Measurements from ENCODE around the gene MYOZ1. TPM values are rescaled to one million over a fixed set of nuclear protein-coding genes. Genes with fewer than 3 reads are reported as not detected.
"Not testable (repeated sequence)": the region's sequence is repeated elsewhere in the genome, so short reads cannot be mapped to it uniquely, and the experiment has no call there.

The MYOZ1 gene
- total RNA-seq: not detected
- long read RNA-seq, donor 1, partial matches to known transcripts: 0 of 1 reads
- long read RNA-seq, donor 1, other reads (novel, unspliced or antisense): 1 of 1 reads
- long read RNA-seq, donor 2: 0 reads

- H3K36me3 ChIP-seq (ENCODE audit: low read depth): no peaks in the 10 kb centered on the region
- no peak for ATAC-seq
- no peaks in the 10 kb centered on the region for H3K9me3 ChIP-seq
- TF ChIP-seq CTCF (IDR thresholded peaks at IDR 0.05): no peak
- no peak within 1 kb of the TSS for H3K4me3 ChIP-seq
- peaks cover 4% of the 10 kb centered on the region for H3K4me1 ChIP-seq (ENCODE audit: low read depth)
- DNase-seq: no peak
- intact Hi-C loops (cut with DNase I, micrococcal nuclease): loop anchor here (5.0 kb wide), 2 partner anchors 109 to 114 kb away; no protein-coding TSS in a partner anchor
These were observed at the start of gene MYOZ1 for GRCh38 chr10:73641328-73642060. Gene MYOZ1, minus strand, starts transcription at chr10:73641474. Its CDS starts 1,457 bp downstream, at chr10:73640017.

GRCh38 chr10:73690755-73691154, 49.5 kb upstream of the MYOZ1 start:
- ATAC-seq; H3K9me3 ChIP-seq; H3K4me3 ChIP-seq; intact Hi-C loops (cut with DNase I, micrococcal nuclease); H3K36me3 ChIP-seq (ENCODE audit: low read depth); H3K4me1 ChIP-seq (ENCODE audit: low read depth); DNase-seq: not testable (repeated sequence)

GRCh38 chr10:73689596-73689995, 48.3 kb upstream of the MYOZ1 start:
- H3K4me1 ChIP-seq (ENCODE audit: low read depth); H3K4me3 ChIP-seq; ATAC-seq; DNase-seq; H3K9me3 ChIP-seq; intact Hi-C loops (cut with DNase I, micrococcal nuclease); H3K36me3 ChIP-seq (ENCODE audit: low read depth): not testable (repeated sequence)

GRCh38 chr10:73687641-73688040, 46.4 kb upstream of the MYOZ1 start:
- H3K4me3 ChIP-seq; H3K9me3 ChIP-seq; H3K4me1 ChIP-seq (ENCODE audit: low read depth); DNase-seq; H3K36me3 ChIP-seq (ENCODE audit: low read depth); ATAC-seq; intact Hi-C loops (cut with DNase I, micrococcal nuclease): not testable (repeated sequence)

- intact Hi-C loops (cut with DNase I, micrococcal nuclease); H3K4me1 ChIP-seq (ENCODE audit: low read depth); H3K36me3 ChIP-seq (ENCODE audit: low read depth); ATAC-seq; H3K9me3 ChIP-seq; DNase-seq; H3K4me3 ChIP-seq: not testable (repeated sequence)
These were observed 33.3 kb upstream of the MYOZ1 start for GRCh38 chr10:73674546-73674945.

GRCh38 chr10:73668378-73668777, 27.1 kb upstream of the MYOZ1 start:
- H3K36me3 ChIP-seq (ENCODE audit: low read depth); intact Hi-C loops (cut with DNase I, micrococcal nuclease); H3K4me3 ChIP-seq; H3K4me1 ChIP-seq (ENCODE audit: low read depth); DNase-seq; H3K9me3 ChIP-seq; ATAC-seq: not testable (repeated sequence)

- H3K36me3 ChIP-seq (ENCODE audit: low read depth); intact Hi-C loops (cut with DNase I, micrococcal nuclease); H3K9me3 ChIP-seq; H3K4me3 ChIP-seq; DNase-seq; ATAC-seq; H3K4me1 ChIP-seq (ENCODE audit: low read depth): not testable (repeated sequence)
These were observed 25.0 kb upstream of the MYOZ1 start for GRCh38 chr10:73666153-73666809.

- intact Hi-C loops (cut with DNase I, micrococcal nuclease); H3K4me1 ChIP-seq (ENCODE audit: low read depth); ATAC-seq: not testable (repeated sequence)
These were observed 24.3 kb upstream of the MYOZ1 start for GRCh38 chr10:73665581-73665980.

GRCh38 chr10:73664156-73665040, 23.1 kb upstream of the MYOZ1 start:
- H3K4me1 ChIP-seq (ENCODE audit: low read depth); H3K4me3 ChIP-seq; intact Hi-C loops (cut with DNase I, micrococcal nuclease); DNase-seq; H3K9me3 ChIP-seq; H3K36me3 ChIP-seq (ENCODE audit: low read depth); ATAC-seq: not testable (repeated sequence)

More at GRCh38 chr10:73665581-73665980, 24.3 kb upstream of the MYOZ1 start:
- not testable (repeated sequence) for DNase-seq; H3K9me3 ChIP-seq; H3K4me3 ChIP-seq; H3K36me3 ChIP-seq (ENCODE audit: low read depth)

- H3K9me3 ChIP-seq; DNase-seq; ATAC-seq; intact Hi-C loops (cut with DNase I, micrococcal nuclease); H3K4me3 ChIP-seq; H3K36me3 ChIP-seq (ENCODE audit: low read depth); H3K4me1 ChIP-seq (ENCODE audit: low read depth): not testable (repeated sequence)
These were observed 22.3 kb upstream of the MYOZ1 start for GRCh38 chr10:73663621-73664020.

- DNase-seq; H3K9me3 ChIP-seq; H3K36me3 ChIP-seq (ENCODE audit: low read depth); intact Hi-C loops (cut with DNase I, micrococcal nuclease); H3K4me1 ChIP-seq (ENCODE audit: low read depth); H3K4me3 ChIP-seq; ATAC-seq: not testable (repeated sequence)
These were observed 21.4 kb upstream of the MYOZ1 start for GRCh38 chr10:73662705-73663104.
